Cerebellar cortex (tissue), 1 donor: ENCODE data around the gene TECTA.

Experiments
- DNase-seq: peaks from one replicate; pipeline ENCODE4 v3.0.0-alpha.2; 2015; ENCODE audit warnings: low spot score

The TECTA gene

GRCh38 chr11:121127809-121128208, 26.8 kb downstream of the TECTA start:
- no peak for DNase-seq

- no peak for DNase-seq
Measured at GRCh38 chr11:121129362-121130340, 28.6 kb downstream of the TECTA start.

GRCh38 chr11:121131656-121132055, 30.6 kb downstream of the TECTA start:
- no peak for DNase-seq

DNA sequence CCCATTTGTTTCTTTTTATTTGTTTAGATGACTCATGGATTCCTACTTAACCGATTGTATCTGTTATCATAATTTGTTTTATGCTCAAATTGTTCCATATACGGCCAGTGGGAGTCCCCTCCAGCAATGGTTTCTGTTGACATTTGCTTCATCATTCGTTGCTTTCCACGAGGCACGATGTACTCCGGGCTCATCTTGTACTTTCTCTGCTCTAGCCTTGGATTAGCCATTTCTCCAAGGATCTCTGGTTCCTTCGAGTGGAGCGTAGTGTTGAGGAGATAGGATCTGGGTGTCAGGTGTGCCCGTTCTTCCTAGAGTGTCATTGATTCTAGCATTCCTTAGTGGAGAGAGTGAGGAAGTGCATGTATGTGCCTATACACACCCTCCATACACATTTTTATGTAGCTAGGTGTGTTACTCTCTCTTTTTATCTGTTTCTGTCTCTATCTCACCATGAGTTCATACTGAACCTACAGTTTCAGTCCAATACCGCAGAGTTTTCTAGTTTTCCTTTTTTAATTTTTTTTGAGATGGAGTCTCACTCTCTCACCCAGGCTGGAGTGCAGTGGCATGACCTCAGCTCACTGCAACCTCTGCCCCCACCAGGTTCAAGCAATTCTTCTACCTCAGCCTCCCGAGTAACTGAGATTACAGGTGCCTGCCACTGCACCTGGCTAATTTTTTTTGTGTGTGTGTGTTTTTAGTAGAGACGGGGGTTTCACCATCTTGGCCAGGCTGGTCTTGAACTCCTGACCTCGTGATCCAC, 31.4 kb downstream of the TECTA start:
- no peak for DNase-seq

GRCh38 chr11:121134741-121135312, 33.8 kb downstream of the TECTA start:
- DNase-seq = peak; percentile 62

DNA sequence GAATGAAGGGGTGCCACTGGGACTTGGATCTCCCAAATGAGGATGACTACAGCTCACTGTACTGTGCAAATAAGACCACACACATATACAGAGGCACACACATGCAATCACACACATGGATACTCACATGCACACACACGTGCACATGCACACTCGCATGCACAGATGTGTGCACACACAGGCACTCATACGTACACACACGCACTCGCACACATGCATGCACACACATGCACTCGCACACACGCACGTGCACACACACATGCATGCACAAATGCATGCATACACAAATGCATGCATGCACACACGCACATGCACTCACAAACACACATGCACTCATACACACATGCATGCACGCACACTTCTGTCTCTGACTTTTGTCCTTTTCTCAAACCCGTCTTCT, 36.0 kb downstream of the TECTA start:
- DNase-seq = no peak

DNA sequence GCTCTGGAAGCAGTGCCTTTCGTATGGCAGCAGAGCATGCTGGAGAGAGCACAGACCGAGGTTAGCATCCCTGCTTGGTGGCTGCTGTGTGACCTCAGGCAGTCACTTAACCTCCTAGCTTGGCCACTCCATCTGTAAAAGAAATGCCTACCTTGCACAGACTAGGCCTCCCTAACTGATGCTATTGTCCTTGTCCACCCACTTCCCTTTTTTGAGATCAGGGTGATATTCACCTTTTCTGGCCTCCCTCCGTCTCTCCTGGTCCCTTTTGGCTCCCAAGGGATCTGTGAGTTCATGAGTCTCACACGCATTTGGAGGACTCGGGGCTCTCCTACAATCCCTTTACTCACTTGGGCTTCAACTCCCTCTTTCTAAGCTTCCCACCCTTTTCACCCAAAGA, 37.2 kb downstream of the TECTA start:
- no peak for DNase-seq

DNA sequence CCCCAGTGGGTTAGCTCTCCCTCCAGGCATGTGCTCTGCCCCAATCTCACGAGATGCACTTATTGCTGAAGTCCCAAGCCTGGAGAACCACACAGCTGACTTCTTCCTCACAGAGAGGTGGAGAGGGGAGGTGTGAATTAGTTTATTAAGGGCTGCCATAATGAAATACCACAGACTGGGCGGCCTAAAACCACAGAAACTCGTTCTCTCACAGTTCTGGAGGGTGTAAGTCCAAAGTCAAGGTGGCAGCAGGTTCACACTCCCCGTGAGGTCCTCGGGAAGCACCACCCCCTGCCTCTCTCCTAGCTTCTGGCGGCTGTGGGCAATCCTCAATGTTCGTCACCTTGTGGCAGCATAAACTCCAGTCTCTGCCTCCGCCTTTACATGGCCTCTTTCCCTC, 39.3 kb downstream of the TECTA start:
- DNase-seq = no peak

DNA sequence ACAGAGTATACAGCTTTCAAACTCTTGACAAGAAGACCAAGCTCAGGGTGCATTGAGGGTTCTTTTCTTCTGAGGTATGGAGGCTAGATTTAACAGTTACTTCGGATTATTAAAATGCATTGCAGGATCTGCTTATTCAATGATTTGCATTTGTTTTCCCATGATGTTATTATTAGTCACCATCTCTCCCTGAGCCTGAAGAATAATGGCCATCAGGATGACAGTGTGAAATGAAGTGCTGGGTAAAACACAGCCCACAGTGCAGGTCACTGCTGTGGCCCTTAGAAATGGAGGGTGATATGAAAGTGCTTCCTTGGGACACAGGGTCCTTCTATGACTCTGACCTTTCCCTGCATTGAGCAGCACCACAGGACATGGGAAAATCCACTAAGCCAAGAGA, 40.0 kb downstream of the TECTA start:
- DNase-seq = no peak

GRCh38 chr11:121143921-121144320, 42.9 kb downstream of the TECTA start:
- no peak for DNase-seq

DNA sequence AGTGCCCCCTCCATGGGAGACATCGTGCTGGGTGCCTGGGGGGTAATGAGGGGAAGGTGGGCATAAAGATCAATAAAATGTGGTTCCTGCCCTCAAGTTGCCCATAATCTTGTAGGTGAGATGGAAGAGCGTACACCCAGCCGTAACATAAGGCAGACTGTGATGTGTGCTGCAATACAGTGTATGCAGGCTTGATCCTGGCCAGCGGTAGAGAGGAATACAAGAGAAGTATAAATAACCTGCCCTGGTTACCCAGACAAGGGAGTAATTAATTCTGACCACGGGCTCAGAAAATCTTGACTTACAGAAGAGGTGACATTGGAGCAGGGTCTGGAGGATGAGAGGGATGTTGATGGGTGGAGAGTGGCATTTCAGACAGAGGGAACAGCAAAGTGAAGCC, 43.7 kb downstream of the TECTA start:
- no peak for DNase-seq

- DNase-seq = no peak
Measured at GRCh38 chr11:121145826-121146225, 44.8 kb downstream of the TECTA start.

DNA sequence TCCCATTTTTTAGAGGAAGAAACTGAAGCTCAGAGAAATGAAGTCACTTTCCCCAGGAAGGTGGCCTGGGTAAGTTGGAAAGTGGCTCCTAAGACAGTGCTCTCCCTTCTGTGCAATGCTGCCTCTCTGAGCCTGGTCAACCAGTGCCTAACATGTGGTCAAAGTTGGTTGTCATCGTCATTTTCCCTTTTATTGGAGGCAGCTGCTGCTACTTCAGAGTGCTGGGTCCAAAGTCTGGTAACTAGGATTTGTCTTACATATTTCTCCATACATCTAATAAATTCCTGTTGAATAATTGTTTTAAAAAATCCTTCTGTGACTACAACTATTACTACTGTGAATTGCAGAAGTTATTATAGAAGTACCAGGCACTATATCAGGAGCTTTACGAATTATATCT, 48.1 kb downstream of the TECTA start:
- no peak for DNase-seq

- no peak for DNase-seq
Measured at GRCh38 chr11:121151207-121151688, 50.2 kb downstream of the TECTA start.

DNA sequence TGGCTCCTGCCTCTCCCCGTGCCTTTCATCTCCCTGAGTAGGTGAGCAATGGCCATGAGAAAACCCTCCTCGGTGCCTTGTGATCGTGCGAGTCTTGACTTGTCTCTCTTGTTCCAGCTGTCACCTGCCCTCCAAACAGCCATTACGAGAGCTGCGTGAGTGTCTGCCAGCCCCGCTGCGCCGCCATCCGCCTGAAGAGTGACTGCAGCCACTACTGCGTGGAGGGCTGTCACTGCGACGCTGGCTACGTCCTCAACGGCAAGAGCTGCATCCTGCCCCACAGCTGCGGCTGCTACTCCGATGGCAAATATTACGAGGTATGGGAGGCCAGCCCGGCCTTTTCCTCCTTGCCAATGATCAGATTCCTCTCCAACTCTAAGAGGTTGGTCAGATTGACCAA, 51.7 kb downstream of the TECTA start:
- no peak for DNase-seq

GRCh38 chr11:121153472-121153871, 52.4 kb downstream of the TECTA start:
- no peak for DNase-seq

- DNase-seq = no peak
Measured at GRCh38 chr11:121154486-121155314, 53.7 kb downstream of the TECTA start.

DNA sequence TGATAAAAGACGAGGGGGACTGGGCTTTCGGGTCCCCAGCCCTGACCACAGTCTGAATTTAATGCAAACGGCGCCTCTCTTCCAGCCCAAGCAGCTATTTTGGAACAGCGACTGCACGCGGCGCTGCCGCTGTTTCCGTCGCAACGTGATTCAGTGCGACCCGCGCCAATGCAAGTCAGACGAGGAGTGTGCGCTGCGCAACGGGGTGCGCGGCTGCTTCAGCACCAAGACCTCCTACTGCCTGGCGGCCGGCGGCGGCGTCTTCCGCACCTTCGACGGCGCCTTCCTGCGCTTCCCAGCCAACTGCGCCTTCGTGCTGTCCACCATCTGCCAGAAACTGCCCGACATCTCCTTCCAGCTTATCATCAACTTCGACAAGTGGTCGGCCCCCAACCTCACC, 56.7 kb downstream of the TECTA start:
- no peak for DNase-seq

GRCh38 chr11:121159741-121160140, 58.7 kb downstream of the TECTA start:
- DNase-seq = no peak

DNA sequence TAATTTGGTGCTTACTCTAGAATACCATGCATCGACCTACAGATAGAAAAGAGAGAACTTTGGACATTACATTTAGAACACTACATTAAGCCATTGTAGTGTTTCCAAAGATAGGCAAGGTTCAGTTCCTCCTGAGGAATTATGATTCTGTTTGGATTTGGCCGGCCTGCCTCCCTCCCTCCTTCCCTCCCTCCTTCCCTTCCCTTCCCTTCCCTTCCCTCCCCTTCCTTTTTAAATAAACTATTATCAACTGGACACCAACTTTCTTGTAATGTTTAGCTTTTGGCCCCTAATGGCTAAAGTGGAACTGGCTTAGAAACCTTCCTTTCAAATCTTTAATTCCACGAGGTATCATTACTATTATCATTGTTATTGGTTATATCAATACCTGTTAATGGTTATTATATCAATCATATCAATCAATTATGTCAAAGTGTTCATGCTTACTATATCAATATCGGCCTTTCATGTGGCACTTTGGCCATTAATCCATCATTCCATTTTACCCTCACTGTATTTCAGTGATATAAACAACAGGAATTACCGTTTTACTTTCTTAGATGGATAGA, 60.4 kb downstream of the TECTA start:
- DNase-seq = no peak

- DNase-seq = no peak
Measured at GRCh38 chr11:121163658-121164308, 62.7 kb downstream of the TECTA start.
